ENCODE results near the gene XRCC5. TPM values are rescaled to one million over a fixed set of nuclear protein-coding genes. Genes with fewer than 3 reads are reported as not detected.

Gene XRCC5
- total and polyA plus RNA-seq, 10 of the 15 experiments (the other 5 are each of a cell fraction or from before 2014, with no cell fraction given): 259 to 815 (median 530) TPM

DNA sequence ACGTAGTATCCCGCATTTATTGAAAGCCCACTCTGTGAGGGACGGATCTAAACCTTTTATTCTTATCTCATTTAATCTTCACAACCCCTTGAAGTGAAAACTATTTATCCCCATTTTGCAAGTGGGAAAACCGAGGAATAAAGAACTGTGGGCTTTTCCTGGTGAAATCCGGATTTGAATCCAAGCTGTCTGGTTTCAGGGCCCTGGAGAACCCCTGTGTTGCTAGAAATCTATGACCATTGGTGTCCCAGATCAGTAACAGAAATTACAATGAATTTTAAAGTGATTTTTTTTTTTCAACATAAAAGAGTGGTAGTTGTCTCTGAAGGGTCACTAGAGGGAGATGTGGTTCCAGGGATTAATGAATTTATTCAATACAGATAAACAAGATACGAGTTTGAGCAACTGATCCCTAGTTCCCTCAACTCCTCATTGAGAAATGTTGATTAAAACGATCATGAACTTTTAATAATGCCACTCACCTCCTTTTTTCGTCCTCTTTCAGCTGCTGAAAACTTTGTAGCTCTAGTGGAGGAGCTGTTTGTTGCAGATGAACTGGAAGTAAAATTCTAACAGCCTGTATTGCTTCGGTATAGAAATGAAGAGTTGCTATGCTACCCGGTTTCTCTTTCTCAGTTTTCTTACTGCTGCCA is 940 bp downstream of the XRCC5 start (continued):
- no peak for TF ChIP-seq SPI1 (IDR thresholded peaks at IDR 0.05; ENCODE audit: borderline replicate concordance, insufficient read depth, low read depth, low read length)
- peak; percentile 7 to 65 (median 47); a peak in 5 of 6 replicates for TF ChIP-seq CTCF (IDR thresholded peaks at IDR 0.05 in 2 of 3, conservative IDR thresholded peaks at IDR 0.05 in 1 of 3; ENCODE audit: control insufficient read depth in 2 of 3, extremely low read depth in 1 of 3, insufficient read depth in 1 of 3, low read depth in 3 of 3, low read length in 3 of 3)
- no peak for TF ChIP-seq MEF2B (IDR thresholded peaks at IDR 0.05; ENCODE audit: partially characterized antibody, poor library complexity, severe bottlenecking)
- no peak for TF ChIP-seq PAX8 (IDR thresholded peaks at IDR 0.05)
- TF ChIP-seq SMAD5 (IDR thresholded peaks at IDR 0.05; ENCODE audit: low read depth): peak; percentile 27; the same call in 1 of the 2 replicates
- no peak for TF ChIP-seq YY1 (IDR thresholded peaks at IDR 0.05; ENCODE audit: low read depth, low read length)
- TF ChIP-seq NFXL1 (IDR thresholded peaks at IDR 0.05; ENCODE audit: borderline replicate concordance): no peak
- TF ChIP-seq, protein P1, sequence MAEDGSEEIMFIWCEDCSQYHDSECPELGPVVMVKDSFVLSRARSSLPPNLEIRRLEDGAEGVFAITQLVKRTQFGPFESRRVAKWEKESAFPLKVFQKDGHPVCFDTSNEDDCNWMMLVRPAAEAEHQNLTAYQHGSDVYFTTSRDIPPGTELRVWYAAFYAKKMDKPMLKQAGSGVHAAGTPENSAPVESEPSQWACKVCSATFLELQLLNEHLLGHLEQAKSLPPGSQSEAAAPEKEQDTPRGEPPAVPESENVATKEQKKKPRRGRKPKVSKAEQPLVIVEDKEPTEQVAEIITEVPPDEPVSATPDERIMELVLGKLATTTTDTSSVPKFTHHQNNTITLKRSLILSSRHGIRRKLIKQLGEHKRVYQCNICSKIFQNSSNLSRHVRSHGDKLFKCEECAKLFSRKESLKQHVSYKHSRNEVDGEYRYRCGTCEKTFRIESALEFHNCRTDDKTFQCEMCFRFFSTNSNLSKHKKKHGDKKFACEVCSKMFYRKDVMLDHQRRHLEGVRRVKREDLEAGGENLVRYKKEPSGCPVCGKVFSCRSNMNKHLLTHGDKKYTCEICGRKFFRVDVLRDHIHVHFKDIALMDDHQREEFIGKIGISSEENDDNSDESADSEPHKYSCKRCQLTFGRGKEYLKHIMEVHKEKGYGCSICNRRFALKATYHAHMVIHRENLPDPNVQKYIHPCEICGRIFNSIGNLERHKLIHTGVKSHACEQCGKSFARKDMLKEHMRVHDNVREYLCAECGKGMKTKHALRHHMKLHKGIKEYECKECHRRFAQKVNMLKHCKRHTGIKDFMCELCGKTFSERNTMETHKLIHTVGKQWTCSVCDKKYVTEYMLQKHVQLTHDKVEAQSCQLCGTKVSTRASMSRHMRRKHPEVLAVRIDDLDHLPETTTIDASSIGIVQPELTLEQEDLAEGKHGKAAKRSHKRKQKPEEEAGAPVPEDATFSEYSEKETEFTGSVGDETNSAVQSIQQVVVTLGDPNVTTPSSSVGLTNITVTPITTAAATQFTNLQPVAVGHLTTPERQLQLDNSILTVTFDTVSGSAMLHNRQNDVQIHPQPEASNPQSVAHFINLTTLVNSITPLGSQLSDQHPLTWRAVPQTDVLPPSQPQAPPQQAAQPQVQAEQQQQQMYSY (CRISPR knock-in tag; IDR thresholded peaks at IDR 0.05): no peak
- TF ChIP-seq ZBED1 (IDR thresholded peaks at IDR 0.05; ENCODE audit: borderline replicate concordance): no peak
- TF ChIP-seq ZBTB33 (IDR thresholded peaks at IDR 0.05): no peak
- TF ChIP-seq CHD4 (IDR thresholded peaks at IDR 0.05): no peak
- TF ChIP-seq RAD21 (IDR thresholded peaks at IDR 0.05; ENCODE audit: insufficient read depth, low read depth, low read length): peak; percentile 51; the same call in 1 of the 2 replicates
- TF ChIP-seq, protein P2, sequence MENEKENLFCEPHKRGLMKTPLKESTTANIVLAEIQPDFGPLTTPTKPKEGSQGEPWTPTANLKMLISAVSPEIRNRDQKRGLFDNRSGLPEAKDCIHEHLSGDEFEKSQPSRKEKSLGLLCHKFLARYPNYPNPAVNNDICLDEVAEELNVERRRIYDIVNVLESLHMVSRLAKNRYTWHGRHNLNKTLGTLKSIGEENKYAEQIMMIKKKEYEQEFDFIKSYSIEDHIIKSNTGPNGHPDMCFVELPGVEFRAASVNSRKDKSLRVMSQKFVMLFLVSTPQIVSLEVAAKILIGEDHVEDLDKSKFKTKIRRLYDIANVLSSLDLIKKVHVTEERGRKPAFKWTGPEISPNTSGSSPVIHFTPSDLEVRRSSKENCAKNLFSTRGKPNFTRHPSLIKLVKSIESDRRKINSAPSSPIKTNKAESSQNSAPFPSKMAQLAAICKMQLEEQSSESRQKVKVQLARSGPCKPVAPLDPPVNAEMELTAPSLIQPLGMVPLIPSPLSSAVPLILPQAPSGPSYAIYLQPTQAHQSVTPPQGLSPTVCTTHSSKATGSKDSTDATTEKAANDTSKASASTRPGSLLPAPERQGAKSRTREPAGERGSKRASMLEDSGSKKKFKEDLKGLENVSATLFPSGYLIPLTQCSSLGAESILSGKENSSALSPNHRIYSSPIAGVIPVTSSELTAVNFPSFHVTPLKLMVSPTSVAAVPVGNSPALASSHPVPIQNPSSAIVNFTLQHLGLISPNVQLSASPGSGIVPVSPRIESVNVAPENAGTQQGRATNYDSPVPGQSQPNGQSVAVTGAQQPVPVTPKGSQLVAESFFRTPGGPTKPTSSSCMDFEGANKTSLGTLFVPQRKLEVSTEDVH (IDR thresholded peaks at IDR 0.05; ENCODE audit: low read depth, partially characterized antibody): no peak
- no peak for TF ChIP-seq TAF1 (IDR thresholded peaks at IDR 0.05; ENCODE audit: borderline replicate concordance, low read depth, low read length)
- TF ChIP-seq SKIL (IDR thresholded peaks at IDR 0.05; ENCODE audit: low read depth, poor library complexity, severe bottlenecking): no peak
- no peak for TF ChIP-seq SUZ12 (IDR thresholded peaks at IDR 0.05; ENCODE audit: unreplicated experiment)

Measured in GM12878 (cell line).